T-helper 22 cell (primary cell): ENCODE data around the gene DGKH.

Experiments
- DNase-seq: peaks from one replicate; pipeline ENCODE4 v3.0.0-alpha.2; 2020; ENCODE audit warnings: low read depth

DGKH gene

GRCh38 chr13:42275506-42275905 lies 227.1 kb downstream of the DGKH start:
- DNase-seq: no peak

GRCh38 chr13:42276683-42277082 lies 228.2 kb downstream of the DGKH start:
- no peak for DNase-seq

GRCh38 chr13:42277618-42278276 lies 229.3 kb downstream of the DGKH start:
- no peak for DNase-seq

GRCh38 chr13:42279080-42279479 lies 230.6 kb downstream of the DGKH start:
- DNase-seq: no peak

GRCh38 chr13:42279986-42280385 lies 231.5 kb downstream of the DGKH start:
- DNase-seq: no peak

- DNase-seq: no peak
These were observed 232.1 kb downstream of the DGKH start for GRCh38 chr13:42280537-42280936.

- DNase-seq: no peak
These were observed 235.1 kb downstream of the DGKH start for GRCh38 chr13:42283574-42283973.

GRCh38 chr13:42284068-42284467 lies 235.6 kb downstream of the DGKH start:
- DNase-seq: no peak
